Measurements from ENCODE around the gene NR2E1.

The NR2E1 gene

GRCh38 chr6:108180776-108181175 lies 15.0 kb downstream of the NR2E1 start:
- no peak overlapping the region for H3K4me2 ChIP-seq
- TF ChIP-seq Cebpa-rat (IDR thresholded peaks at IDR 0.05): no peak
- no peak overlapping the region for H3K4me3 ChIP-seq
- peaks cover 4 to 14% (median 9%) of the 10 kb centered on the region in 11 experiments for H3K9me3 ChIP-seq (replicated peaks in 1 of 11)
- peaks cover 19 to 44% (median 37%) of the 10 kb centered on the region in 11 experiments for H3K27me3 ChIP-seq
- H3K36me3 ChIP-seq: no peaks in the 10 kb centered on the region
- no peak overlapping the region for H3K27ac ChIP-seq
- H4K20me1 ChIP-seq: no peaks in the 10 kb centered on the region; a peak in 1 of 22 replicates
- no peak overlapping the region for H3K9ac ChIP-seq
- no peaks in the 10 kb centered on the region for H3K4me1 ChIP-seq

GRCh38 chr6:108186226-108186625 lies 20.4 kb downstream of the NR2E1 start:
- Histone ChIP-seq H3K9me3 (replicated peaks in 1 of 11) (no peaks in the 10 kb centered on the region), H3K27ac (no peak overlapping the region), H3K27me3 (no peaks in the 10 kb centered on the region), H3K4me2 (no peak overlapping the region), H4K20me1 (no peaks in the 10 kb centered on the region; a peak in 1 of 22 replicates), H3K4me3 (no peak overlapping the region), H3K4me1 (no peaks in the 10 kb centered on the region), H3K9ac (no peak overlapping the region), H3K36me3 (no peaks in the 10 kb centered on the region)
- no peak for TF ChIP-seq Cebpa-rat (IDR thresholded peaks at IDR 0.05)

GRCh38 chr6:108187519-108187918 lies 21.7 kb downstream of the NR2E1 start:
- H3K27me3 ChIP-seq: no peaks in the 10 kb centered on the region
- H3K9ac ChIP-seq: no peak overlapping the region
- no peaks in the 10 kb centered on the region for H3K4me1 ChIP-seq
- no peak overlapping the region for H3K4me2 ChIP-seq
- H3K4me3 ChIP-seq: no peak overlapping the region
- no peaks in the 10 kb centered on the region for H3K9me3 ChIP-seq (replicated peaks in 1 of 11)
- H3K27ac ChIP-seq: no peak overlapping the region
- no peaks in the 10 kb centered on the region for H3K36me3 ChIP-seq
- TF ChIP-seq Cebpa-rat (IDR thresholded peaks at IDR 0.05): no peak
- H4K20me1 ChIP-seq: no peaks in the 10 kb centered on the region; a peak in 1 of 22 replicates

GRCh38 chr6:108193131-108193530 lies 27.3 kb downstream of the NR2E1 start:
- Histone ChIP-seq H4K20me1 (no peaks in the 10 kb centered on the region; a peak in 1 of 22 replicates), H3K4me3 (no peak overlapping the region), H3K4me1 (peaks cover 0 to 11% (median 8%) of the 10 kb centered on the region in 10 experiments; a peak in 8 of 20 replicates), H3K27ac (no peak overlapping the region), H3K9me3 (replicated peaks in 1 of 11) (no peaks in the 10 kb centered on the region), H3K36me3 (no peaks in the 10 kb centered on the region), H3K4me2 (no peak overlapping the region), H3K27me3 (no peaks in the 10 kb centered on the region), H3K9ac (no peak overlapping the region)
- TF ChIP-seq Cebpa-rat (IDR thresholded peaks at IDR 0.05): no peak

- peaks cover 0 to 6% (median 0%) of the 10 kb centered on the region in 11 experiments; a peak in 1 of 22 replicates for H3K9me3 ChIP-seq (replicated peaks in 1 of 11)
- H4K20me1 ChIP-seq: no peaks in the 10 kb centered on the region; a peak in 1 of 22 replicates
- no peak overlapping the region for H3K9ac ChIP-seq
- no peak for TF ChIP-seq Cebpa-rat (IDR thresholded peaks at IDR 0.05)
- peaks cover 0 to 15% (median 10%) of the 10 kb centered on the region in 10 experiments; a peak in 13 of 20 replicates for H3K4me1 ChIP-seq
- H3K27ac ChIP-seq: no peak overlapping the region
- no peak overlapping the region for H3K4me3 ChIP-seq
- H3K27me3 ChIP-seq: no peaks in the 10 kb centered on the region
- H3K36me3 ChIP-seq: no peaks in the 10 kb centered on the region
- no peak overlapping the region for H3K4me2 ChIP-seq
Observed at GRCh38 chr6:108193835-108194234, 28.0 kb downstream of the NR2E1 start.

GRCh38 chr6:108194503-108194902 lies 28.7 kb downstream of the NR2E1 start:
- Histone ChIP-seq H3K4me3 (no peak overlapping the region), H4K20me1 (no peaks in the 10 kb centered on the region; a peak in 1 of 22 replicates), H3K27ac (no peak overlapping the region), H3K4me2 (peak overlapping the region in 8 of 11 experiments; percentile 1 to 34 (median 14); a peak in 8 of 22 replicates), H3K9me3 (replicated peaks in 1 of 11) (peaks cover 0 to 8% (median 0%) of the 10 kb centered on the region in 11 experiments; a peak in 1 of 22 replicates), H3K4me1 (peaks cover 0 to 19% (median 15%) of the 10 kb centered on the region in 10 experiments; a peak in 13 of 20 replicates), H3K27me3 (no peaks in the 10 kb centered on the region), H3K9ac (no peak overlapping the region), H3K36me3 (no peaks in the 10 kb centered on the region)
- no peak for TF ChIP-seq Cebpa-rat (IDR thresholded peaks at IDR 0.05)

- Histone ChIP-seq H4K20me1 (no peaks in the 10 kb centered on the region; a peak in 1 of 22 replicates), H3K36me3 (no peaks in the 10 kb centered on the region), H3K4me1 (peaks cover 0 to 19% (median 15%) of the 10 kb centered on the region in 10 experiments; a peak in 13 of 20 replicates), H3K9me3 (replicated peaks in 1 of 11) (peaks cover 0 to 8% (median 0%) of the 10 kb centered on the region in 11 experiments; a peak in 1 of 22 replicates), H3K4me3 (no peak overlapping the region), H3K27ac (no peak overlapping the region), H3K4me2 (peak overlapping the region in 8 of 11 experiments; percentile 1 to 34 (median 14); a peak in 7 of 22 replicates), H3K27me3 (no peaks in the 10 kb centered on the region), H3K9ac (no peak overlapping the region)
- no peak for TF ChIP-seq Cebpa-rat (IDR thresholded peaks at IDR 0.05)
Observed at GRCh38 chr6:108195209-108195608, 29.4 kb downstream of the NR2E1 start.

GRCh38 chr6:108198761-108199498 lies 33.1 kb downstream of the NR2E1 start:
- no peak overlapping the region for H3K4me3 ChIP-seq
- H3K27me3 ChIP-seq: no peaks in the 10 kb centered on the region
- H3K9ac ChIP-seq: no peak overlapping the region
- H3K4me2 ChIP-seq: peak overlapping the region in 6 of 11 experiments; percentile 10 to 50 (median 24); a peak in 5 of 22 replicates
- peaks cover 0 to 8% (median 0%) of the 10 kb centered on the region in 11 experiments; a peak in 1 of 22 replicates for H3K9me3 ChIP-seq (replicated peaks in 1 of 11)
- H4K20me1 ChIP-seq: no peaks in the 10 kb centered on the region
- TF ChIP-seq Cebpa-rat (IDR thresholded peaks at IDR 0.05): no peak
- peaks cover 0 to 21% (median 6%) of the 10 kb centered on the region in 11 experiments; a peak in 13 of 22 replicates for H3K36me3 ChIP-seq
- peaks cover 0 to 19% (median 15%) of the 10 kb centered on the region in 10 experiments; a peak in 13 of 20 replicates for H3K4me1 ChIP-seq
- H3K27ac ChIP-seq: no peak overlapping the region

- no peak overlapping the region for H3K4me2 ChIP-seq
- no peak overlapping the region for H3K9ac ChIP-seq
- H3K4me1 ChIP-seq: peaks cover 0 to 11% (median 7%) of the 10 kb centered on the region in 10 experiments; a peak in 12 of 20 replicates
- H3K27me3 ChIP-seq: no peaks in the 10 kb centered on the region
- peaks cover 0 to 30% (median 6%) of the 10 kb centered on the region in 11 experiments; a peak in 13 of 22 replicates for H3K36me3 ChIP-seq
- no peak overlapping the region for H3K27ac ChIP-seq
- no peaks in the 10 kb centered on the region for H4K20me1 ChIP-seq
- peaks cover 0 to 8% (median 0%) of the 10 kb centered on the region in 11 experiments; a peak in 1 of 22 replicates for H3K9me3 ChIP-seq (replicated peaks in 1 of 11)
- no peak overlapping the region for H3K4me3 ChIP-seq
- TF ChIP-seq Cebpa-rat (IDR thresholded peaks at IDR 0.05): no peak
Observed at GRCh38 chr6:108200186-108200585, 34.4 kb downstream of the NR2E1 start.

Data from BLaER1 treated with 17β-estradiol and CSF1 and Interleukin-3, amounts not matched to agents 10 nM and 100 nM (cell line).